Cerebellar cortex (tissue), 1 donor: ENCODE measurements around the gene WDR48.
A peak's percentile ranks its signal among the peaks of the same experiment; 100 is the strongest.
"Not testable (repeated sequence)": the region's sequence is repeated elsewhere in the genome, so short reads cannot be mapped to it uniquely, and the experiment has no call there.

Source experiments
- DNase-seq: peaks from one replicate; pipeline ENCODE4 v3.0.0-alpha.2; 2015; ENCODE audit warnings: low spot score

WDR48 gene

GRCh38 chr3:39051649-39052561 is at the start of gene WDR48, which contains the start of gene SCN11A:
TSS of gene WDR48 (plus strand) at chr3:39052016. CDS start at chr3:39052026, 10 bp downstream.
TSS of gene SCN11A (minus strand) at chr3:39051944. CDS start at chr3:38950362, 101,582 bp downstream.
- peak; percentile 98 for DNase-seq

GRCh38 chr3:39005295-39005694 is 46.5 kb upstream of the WDR48 start:
- no peak for DNase-seq

GRCh38 chr3:39011191-39011736 is 40.6 kb upstream of the WDR48 start:
- no peak for DNase-seq

- no peak for DNase-seq
These were observed 38.5 kb upstream of the WDR48 start for GRCh38 chr3:39013289-39013688.

- no peak for DNase-seq
These were observed 37.8 kb upstream of the WDR48 start for GRCh38 chr3:39013921-39014509.

- DNase-seq: no peak
These were observed 36.4 kb upstream of the WDR48 start for GRCh38 chr3:39015418-39015817.

- DNase-seq: no peak
These were observed 32.5 kb upstream of the WDR48 start for GRCh38 chr3:39019299-39019698.

- DNase-seq: no peak
These were observed 30.8 kb upstream of the WDR48 start for GRCh38 chr3:39021029-39021428.

- DNase-seq: no peak
These were observed 30.1 kb upstream of the WDR48 start for GRCh38 chr3:39021465-39022285.

- no peak for DNase-seq
These were observed 29.6 kb upstream of the WDR48 start for GRCh38 chr3:39022286-39022630.

GRCh38 chr3:39024497-39024896 is 27.3 kb upstream of the WDR48 start:
- DNase-seq: no peak

- DNase-seq: no peak
These were observed 26.4 kb upstream of the WDR48 start for GRCh38 chr3:39025222-39025970.

- no peak for DNase-seq
These were observed 23.3 kb upstream of the WDR48 start for GRCh38 chr3:39028546-39028945.

GRCh38 chr3:39029556-39029955 is 22.3 kb upstream of the WDR48 start:
- DNase-seq: no peak

GRCh38 chr3:39038165-39038564 is 13.7 kb upstream of the WDR48 start:
- no peak for DNase-seq

GRCh38 chr3:39050029-39050428 is 1.8 kb upstream of the WDR48 start:
- DNase-seq: no peak

- peak; percentile 5 for DNase-seq
These were observed 767 bp downstream of the WDR48 start for GRCh38 chr3:39052583-39052982.

- no peak for DNase-seq
These were observed 1.9 kb downstream of the WDR48 start for GRCh38 chr3:39053696-39054095.

- DNase-seq: no peak
These were observed 4.3 kb downstream of the WDR48 start for GRCh38 chr3:39056151-39056550.

- not testable (repeated sequence) for DNase-seq
These were observed 9.4 kb downstream of the WDR48 start for GRCh38 chr3:39061228-39061627.

- no peak for DNase-seq
These were observed 10.4 kb downstream of the WDR48 start for GRCh38 chr3:39062180-39062579.

- DNase-seq: no peak
These were observed 11.3 kb downstream of the WDR48 start for GRCh38 chr3:39063143-39063542.
